H9 (cell line): ENCODE measurements around the gene OBP2B. TPM values are rescaled to one million over a fixed set of nuclear protein-coding genes. Genes with fewer than 3 reads are reported as not detected.

Source experiments
- DNase-seq: peaks from one replicate; pipeline ENCODE4 v3.0.0-alpha.2; 2017
- H2AFZ ChIP-seq: one replicate; pipeline ENCODE4 v1.6.1; 2013; ENCODE audit warnings: mild to moderate bottlenecking, low read length, control low read depth, moderate library complexity
- H2AK5ac ChIP-seq: 2 replicates; pipeline ENCODE4 v1.6.1; 2013; ENCODE audit warnings: low read length, control low read depth, mixed read lengths; ENCODE audit not compliant: insufficient read length
- H2BK120ac ChIP-seq: one replicate; pipeline ENCODE4 v1.6.1; 2013; ENCODE audit warnings: low read depth, mild to moderate bottlenecking, low read length, control low read depth, inconsistent platforms; ENCODE audit not compliant: poor library complexity, severe bottlenecking
- H2BK12ac ChIP-seq: 2 replicates; pipeline ENCODE4 v1.6.1; 2013; ENCODE audit warnings: low read length, control low read depth, mixed read lengths, low read depth; ENCODE audit not compliant: insufficient read length
- H2BK15ac ChIP-seq: 2 replicates; pipeline ENCODE4 v1.6.1; 2013; ENCODE audit warnings: low read depth, low read length, control low read depth
- H2BK20ac ChIP-seq: one replicate; pipeline ENCODE4 v1.6.1; 2013; ENCODE audit warnings: low read depth, mild to moderate bottlenecking, low read length, control low read depth, inconsistent platforms; ENCODE audit not compliant: poor library complexity, severe bottlenecking
- H2BK5ac ChIP-seq: 2 replicates; pipeline ENCODE4 v1.6.1; 2013; ENCODE audit warnings: low read length, control low read depth, mixed read lengths; ENCODE audit not compliant: insufficient read length
- H3K14ac ChIP-seq: 2 replicates; pipeline ENCODE4 v1.6.1; 2013; ENCODE audit warnings: low read length, control low read depth; ENCODE audit not compliant: insufficient read depth
- H3K18ac ChIP-seq: 2 replicates; pipeline ENCODE4 v1.6.1; 2013; ENCODE audit warnings: low read depth, mild to moderate bottlenecking, mixed read lengths, low read length, control low read depth; ENCODE audit not compliant: insufficient read length
- H3K23ac ChIP-seq: 2 replicates; pipeline ENCODE4 v1.6.1; 2013; ENCODE audit warnings: low read length, control low read depth, mixed read lengths, low read depth; ENCODE audit not compliant: insufficient read length
- H3K23me2 ChIP-seq: 2 replicates; pipeline ENCODE4 v1.6.1; 2013; ENCODE audit warnings: low read depth, mild to moderate bottlenecking, mixed read lengths, low read length, control low read depth; ENCODE audit not compliant: insufficient read length, poor library complexity, severe bottlenecking
- H3K27ac ChIP-seq: 2 replicates; pipeline ENCODE4 v1.5.1; 2013; ENCODE audit warnings: low read length, control low read depth, mixed read lengths, low read depth; ENCODE audit not compliant: insufficient read length
- H3K27me3 ChIP-seq: 2 replicates; pipeline ENCODE4 v1.6.1; 2013; ENCODE audit warnings: low read length, control low read depth, inconsistent platforms; ENCODE audit not compliant: insufficient read depth
- H3K4ac ChIP-seq: 2 replicates; pipeline ENCODE4 v1.6.1; 2013; ENCODE audit warnings: low read depth, mild to moderate bottlenecking, control low read depth, inconsistent platforms, low read length, moderate library complexity
- H3K4me1 ChIP-seq: 2 replicates; pipeline ENCODE4 v1.6.1; 2013; ENCODE audit warnings: low read length, control low read depth, inconsistent platforms; ENCODE audit not compliant: insufficient read depth
- H3K4me2 ChIP-seq: 2 replicates; pipeline ENCODE4 v1.6.1; 2013; ENCODE audit warnings: low read length, control low read depth, mixed read lengths; ENCODE audit not compliant: insufficient read length, insufficient read depth
- H3K56ac ChIP-seq: 2 replicates; pipeline ENCODE4 v1.6.1; 2013; ENCODE audit warnings: low read depth, mild to moderate bottlenecking, mixed read lengths, low read length, control low read depth; ENCODE audit not compliant: insufficient read length
- H3K79me1 ChIP-seq: 2 replicates; pipeline ENCODE4 v1.6.1; 2013; ENCODE audit warnings: low read depth, mild to moderate bottlenecking, moderate library complexity, low read length, control low read depth, inconsistent platforms; ENCODE audit not compliant: insufficient read depth, poor library complexity, severe bottlenecking
- H3K79me2 ChIP-seq: 2 replicates; pipeline ENCODE4 v1.6.1; 2013; ENCODE audit warnings: low read length, control low read depth, inconsistent platforms; ENCODE audit not compliant: insufficient read depth
- H3K9ac ChIP-seq: 2 replicates; pipeline ENCODE4 v1.6.1; 2013; ENCODE audit warnings: low read length, control low read depth, mixed read lengths; ENCODE audit not compliant: insufficient read length; ENCODE audit errors: extremely low read depth
- H3K9me3 ChIP-seq: one replicate; pipeline ENCODE4 v1.6.1; 2013; ENCODE audit warnings: low read depth, low read length, inconsistent platforms; ENCODE audit not compliant: control insufficient read depth
- H3T11ph ChIP-seq: one replicate; pipeline ENCODE4 v1.6.1; 2013; ENCODE audit warnings: mild to moderate bottlenecking, low read length, control low read depth, inconsistent platforms
- H4K20me1 ChIP-seq: one replicate; pipeline ENCODE4 v1.6.1; 2013; ENCODE audit not compliant: control insufficient read depth, insufficient read length, insufficient read depth
- H4K5ac ChIP-seq: 2 replicates; pipeline ENCODE4 v1.6.1; 2013; ENCODE audit warnings: low read depth, mild to moderate bottlenecking, mixed read lengths, low read length, control low read depth; ENCODE audit not compliant: insufficient read length
- H4K8ac ChIP-seq: replicated peaks from 2 replicates; pipeline ENCODE4 v1.6.1; 2013; ENCODE audit warnings: low read length, control low read depth, mixed read lengths, low read depth; ENCODE audit not compliant: insufficient read length
- H4K91ac ChIP-seq: 2 replicates; pipeline ENCODE4 v1.6.1; 2013; ENCODE audit warnings: low read depth, mild to moderate bottlenecking, moderate library complexity, mixed read lengths, low read length, control low read depth; ENCODE audit not compliant: insufficient read length
- H3K27ac Mint-ChIP-seq, 3 experiments: 2 replicates in 2 of 3; 3 replicates in 1 of 3; pipeline ENCODE4 v1.8.0; 2020 to 2021; ENCODE audit warnings: mixed read lengths in 3 of 3, mild to moderate bottlenecking in 1 of 3, moderate library complexity in 1 of 3
- H3K27me3 Mint-ChIP-seq: 2 replicates; pipeline ENCODE4 v1.8.0; 2021; ENCODE audit warnings: low read depth, mild to moderate bottlenecking, moderate library complexity, mixed read lengths
- H3K36me3 Mint-ChIP-seq, 3 experiments: 2 replicates in 2 of 3; 3 replicates in 1 of 3; pipeline ENCODE4 v1.8.0; 2020 to 2021; ENCODE audit warnings: low read depth in 3 of 3, mixed read lengths in 3 of 3; ENCODE audit not compliant: insufficient read depth in 1 of 3
- H3K4me1 Mint-ChIP-seq, 2 experiments: 2 replicates each; pipeline ENCODE4 v1.8.0; 2020; ENCODE audit warnings: mixed read lengths in 2 of 2
- H3K4me3 Mint-ChIP-seq, 2 experiments: 2 replicates in 1 of 2; 3 replicates in 1 of 2; pipeline ENCODE4 v1.8.0; 2020 to 2021; ENCODE audit warnings: mild to moderate bottlenecking in 2 of 2, mixed read lengths in 2 of 2, moderate library complexity in 1 of 2
- H3K9me3 Mint-ChIP-seq, 2 experiments: 2 replicates in 1 of 2; 3 replicates in 1 of 2; pipeline ENCODE4 v1.8.0; 2020; ENCODE audit warnings: mild to moderate bottlenecking in 2 of 2, mixed read lengths in 2 of 2, moderate library complexity in 1 of 2
- CTCF ChIP-seq: fragments of 200-600 bp; sonication (generic); conservative IDR thresholded peaks from 3 replicates; pipeline ENCODE4 v1.8.0; 2021; ENCODE audit warnings: antibody characterized with exemption, mild to moderate bottlenecking
- WGBS: extraction: QIAGEN DNeasy Blood & Tissue Kit; methylation state at CpG from one replicate; pipeline ENCODE4 v1.1.7; 2013; ENCODE audit warnings: missing lambda C conversion rate, low lambda C conversion rate, mixed read lengths; ENCODE audit not compliant: insufficient read length; ENCODE audit errors: extremely low coverage; 5-methylcytosine and 5-hydroxymethylcytosine counted together
- total RNA-seq: library from RNA; stranded (reverse); gene quantifications from 2 replicates; pipeline ENCODE4 v1.2.1, GENCODE V29; 2021

Gene OBP2B
- total RNA-seq, 1 experiment from 2014 or later, result not detected

- Histone ChIP-seq H4K20me1 (no peaks in the 10 kb centered on the region), H2BK15ac (no peak overlapping the region), H3K14ac (no peak overlapping the region), H3K27ac (no peak overlapping the region), H2AFZ (no peak overlapping the region), H4K5ac (no peak overlapping the region), H2BK5ac (no peak overlapping the region), H3K56ac (no peak overlapping the region), H3K4ac (no peak overlapping the region), H3K79me2 (no peaks in the 10 kb centered on the region), H3K9ac (no peak overlapping the region), H3K9me3 (no peaks in the 10 kb centered on the region), H3K4me2 (no peak overlapping the region), H4K8ac (no peak overlapping the region), H3K4me1 (no peaks in the 10 kb centered on the region), H2BK12ac (no peak overlapping the region), H3K27me3 (no peaks in the 10 kb centered on the region), H2AK5ac (no peak overlapping the region), H3K79me1 (no peaks in the 10 kb centered on the region), H3T11ph (no peak overlapping the region), H3K23ac (no peak overlapping the region), H4K91ac (no peak overlapping the region), H3K18ac (no peak overlapping the region), H2BK20ac (no peak overlapping the region), H3K23me2 (peaks cover 4% of the 10 kb centered on the region), H2BK120ac (no peak overlapping the region)
- no peak for TF ChIP-seq CTCF
- no peak for DNase-seq
- H3K27ac Mint-ChIP-seq, result no peak overlapping the region
- H3K4me1 Mint-ChIP-seq, result peaks cover 0 to 3% of the 10 kb centered on the region in 2 experiments; a peak in 1 of 4 replicates
- no peaks in the 10 kb centered on the region for H3K9me3 Mint-ChIP-seq
- no peak overlapping the region for H3K4me3 Mint-ChIP-seq
- no CpG with 5 or more reads among the region's 3 CpGs for WGBS
- peaks cover 4% of the 10 kb centered on the region for H3K27me3 Mint-ChIP-seq
- H3K36me3 Mint-ChIP-seq, result peaks cover 8 to 19% (median 12%) of the 10 kb centered on the region in 3 experiments
Observed at GRCh38 chr9:133158695-133159094, 50.4 kb downstream of the OBP2B start.

Other genes with a start within 250 kb of the OBP2B start
- not detected in 2 replicates for gene GFI1B, start 230.6 kb downstream of the OBP2B start, total RNA-seq
- 85.5 and 88.9 TPM in 2 replicates for gene GTF3C5, start 178.3 kb downstream of the OBP2B start, total RNA-seq
- gene CEL, start 147.3 kb downstream of the OBP2B start, total RNA-seq, result 3.6 and 4.0 TPM in 2 replicates
- 20.9 and 21.3 TPM in 2 replicates for gene RALGDS, start 88.0 kb downstream of the OBP2B start, total RNA-seq
- 9.3 TPM in 2 replicates for gene GBGT1, start 45.3 kb downstream of the OBP2B start, total RNA-seq
- 0.31 and 0.37 TPM in 2 replicates for gene ABO, start 66.0 kb upstream of the OBP2B start, total RNA-seq
- gene SURF6, start 126.9 kb upstream of the OBP2B start, total RNA-seq, result 55.1 and 56.3 TPM in 2 replicates
- gene MED22, start 138.9 kb upstream of the OBP2B start, total RNA-seq, result 60.1 and 63.7 TPM in 2 replicates
- gene RPL7A, start 139.0 kb upstream of the OBP2B start, total RNA-seq, result 2,874 and 2,895 TPM in 2 replicates
- 43.3 and 46.8 TPM in 2 replicates for gene SURF1, start 147.2 kb upstream of the OBP2B start, total RNA-seq
- gene SURF2, start 147.3 kb upstream of the OBP2B start, total RNA-seq, result 44.4 and 46.1 TPM in 2 replicates
- 146 and 148 TPM in 2 replicates for gene SURF4, start 166.8 kb upstream of the OBP2B start, total RNA-seq
- gene STKLD1, start 167.1 kb upstream of the OBP2B start, total RNA-seq, result 0.57 TPM in 1 of 2 replicates, not detected in the other
- gene REXO4, start 208.8 kb upstream of the OBP2B start, total RNA-seq, result 33.6 and 35.2 TPM in 2 replicates
- 8.2 and 8.8 TPM in 2 replicates for gene ADAMTS13, start 213.1 kb upstream of the OBP2B start, total RNA-seq